Tibial nerve (tissue), 4 donors: ENCODE data around the gene KLHDC4. TPM values are rescaled to one million over a fixed set of nuclear protein-coding genes. Genes with fewer than 3 reads are reported as not detected.

Experiments
- DNase-seq, 2 donors: peaks; one replicate each; pipeline ENCODE4 v3.0.0-alpha.2; 2019; ENCODE audit warnings: low spot score in 2 of 2
- H3K27ac ChIP-seq, 4 donors: fragments of 200-600 bp; sonication (generic) in 3 of 4; one replicate each; pipeline ENCODE4 v1.5.1; 2017 to 2019; ENCODE audit warnings: mild to moderate bottlenecking in 1 of 4
- H3K27me3 ChIP-seq, 2 donors: fragments of 200-600 bp; sonication (generic) in 1 of 2; one replicate each; pipeline versions ENCODE4 v1.5.1 to v1.6.0; 2017 to 2019
- H3K36me3 ChIP-seq, 3 donors: fragments of 200-600 bp; sonication (generic); one replicate each; pipeline ENCODE4 v1.5.1; 2018 to 2019
- H3K4me1 ChIP-seq, 4 donors: fragments of 200-600 bp; sonication (generic) in 3 of 4; one replicate each; pipeline ENCODE4 v1.5.1; 2017 to 2019
- H3K4me3 ChIP-seq, 4 donors: fragments of 200-600 bp; sonication (generic) in 3 of 4; one replicate each; pipeline ENCODE4 v1.5.1; 2017 to 2019; ENCODE audit warnings: mild to moderate bottlenecking in 1 of 4, moderate library complexity in 1 of 4
- H3K9me3 ChIP-seq, 4 donors: fragments of 200-600 bp; sonication (generic) in 3 of 4; one replicate each; pipeline ENCODE4 v1.5.1; 2017 to 2019
- CTCF ChIP-seq, 5 experiments: fragments of 200-600 bp in 3 of 5; fragments of 450-650 bp in 2 of 5; sonication (generic) in 3 of 5; IDR thresholded peaks; one replicate each; pipeline ENCODE4 v1.5.1; 2016 to 2019; ENCODE audit warnings: antibody characterized with exemption in 5 of 5, mild to moderate bottlenecking in 3 of 5, moderate library complexity in 2 of 5
- EP300 ChIP-seq, 2 donors: sonication (generic); formaldehyde crosslinking; IDR thresholded peaks; one replicate each; pipeline ENCODE4 v1.6.1; 2017; ENCODE audit warnings: antibody characterized with exemption in 2 of 2, mild to moderate bottlenecking in 1 of 2
- POLR2A ChIP-seq, 2 donors: fragments of 450-650 bp; IDR thresholded peaks; one replicate each; pipeline ENCODE4 v1.6.1; 2017; ENCODE audit warnings: antibody characterized with exemption in 2 of 2, mild to moderate bottlenecking in 2 of 2, moderate library complexity in 2 of 2
- WGBS, 2 donors: methylation state at CpG; one replicate each; pipeline ENCODE4 v1.1.5; 2018; 5-methylcytosine and 5-hydroxymethylcytosine counted together
- total RNA-seq, 4 donors: library from RNA; depleted of rRNA; stranded (reverse); fragments of >200 nt; gene quantifications; one replicate each; pipeline ENCODE4 v1.1.0, GENCODE V29; 2016

KLHDC4 gene
- total RNA-seq, 4 donors from 2014 or later: 26.9 to 61.5 (median 42.5) TPM

GRCh38 chr16:87662254-87663204 is 103.3 kb downstream of the KLHDC4 start:
- DNase-seq: no peak
- 74 to 76% methylated on average over 24 to 25 of the region's 25 CpGs for WGBS, 2 donors
- no peak overlapping the region for H3K27ac ChIP-seq
- peaks cover 0 to 7% (median 0%) of the 10 kb centered on the region in 4 donors for H3K9me3 ChIP-seq
- no peaks in the 10 kb centered on the region for H3K36me3 ChIP-seq
- TF ChIP-seq POLR2A (IDR thresholded peaks at IDR 0.05) (no peak), EP300 (IDR thresholded peaks at IDR 0.05) (no peak), CTCF (IDR thresholded peaks at IDR 0.05) (no peak)
- H3K4me3 ChIP-seq: no peak overlapping the region
- peaks cover 0 to 49% of the 10 kb centered on the region in 2 donors for H3K27me3 ChIP-seq
- no peaks in the 10 kb centered on the region for H3K4me1 ChIP-seq

- 10 to 12% methylated on average over 16 of the region's 16 CpGs for WGBS, 2 donors
- TF ChIP-seq CTCF (IDR thresholded peaks at IDR 0.05) (no peak), POLR2A (IDR thresholded peaks at IDR 0.05) (no peak), EP300 (IDR thresholded peaks at IDR 0.05) (no peak)
These were observed 104.2 kb downstream of the KLHDC4 start for GRCh38 chr16:87661561-87661960.

GRCh38 chr16:87658564-87659225 is 107.1 kb downstream of the KLHDC4 start:
- H3K27me3 ChIP-seq: peaks cover 0 to 50% of the 10 kb centered on the region in 2 donors
- WGBS, 2 donors: 31 to 44% methylated on average over 14 of the region's 14 CpGs
- no peaks in the 10 kb centered on the region for H3K36me3 ChIP-seq
- no peak for TF ChIP-seq CTCF (IDR thresholded peaks at IDR 0.05)
- TF ChIP-seq EP300 (IDR thresholded peaks at IDR 0.05): no peak
- no peak for TF ChIP-seq POLR2A (IDR thresholded peaks at IDR 0.05)
- H3K27ac ChIP-seq: no peak overlapping the region
- peaks cover 0 to 19% (median 0%) of the 10 kb centered on the region in 4 donors for H3K9me3 ChIP-seq
- no peak overlapping the region for H3K4me3 ChIP-seq
- H3K4me1 ChIP-seq: no peaks in the 10 kb centered on the region
- DNase-seq: no peak

More at GRCh38 chr16:87661561-87661960, 104.2 kb downstream of the KLHDC4 start:
- H3K27me3 ChIP-seq: peaks cover 0 to 42% of the 10 kb centered on the region in 2 donors
- peak in 1 of 2 donors; percentile 14 for DNase-seq
- H3K27ac ChIP-seq: no peak overlapping the region
- H3K36me3 ChIP-seq: no peaks in the 10 kb centered on the region
- no peak overlapping the region for H3K4me3 ChIP-seq
- H3K4me1 ChIP-seq: no peaks in the 10 kb centered on the region
- peaks cover 0 to 17% (median 0%) of the 10 kb centered on the region in 4 donors for H3K9me3 ChIP-seq

Other genes starting within 250 kb of the KLHDC4 start
- gene JPH3, start 163.5 kb downstream of the KLHDC4 start, total RNA-seq: under 1 TPM in 1 of 4 donors, not detected in 3; 0.39 TPM
- 1 to 10 TPM; 5.5 to 6.6 (median 6.0) TPM for gene SLC7A5, start 103.5 kb upstream of the KLHDC4 start, total RNA-seq
- gene CA5A, start 170.5 kb upstream of the KLHDC4 start, total RNA-seq: not detected
- gene BANP, start 185.4 kb upstream of the KLHDC4 start, total RNA-seq: 10 to 100 TPM; 21.9 to 27.3 (median 24.6) TPM